ENCODE measurements around the gene PTPRN2. TPM values are rescaled to one million over a fixed set of nuclear protein-coding genes. Genes with fewer than 3 reads are reported as not detected.

Gene PTPRN2
- total and polyA plus RNA-seq, 2 donors (not counting 3 experiments of a cell fraction or from before 2014, with no cell fraction given), result 0.62 to 0.88 TPM

DNA sequence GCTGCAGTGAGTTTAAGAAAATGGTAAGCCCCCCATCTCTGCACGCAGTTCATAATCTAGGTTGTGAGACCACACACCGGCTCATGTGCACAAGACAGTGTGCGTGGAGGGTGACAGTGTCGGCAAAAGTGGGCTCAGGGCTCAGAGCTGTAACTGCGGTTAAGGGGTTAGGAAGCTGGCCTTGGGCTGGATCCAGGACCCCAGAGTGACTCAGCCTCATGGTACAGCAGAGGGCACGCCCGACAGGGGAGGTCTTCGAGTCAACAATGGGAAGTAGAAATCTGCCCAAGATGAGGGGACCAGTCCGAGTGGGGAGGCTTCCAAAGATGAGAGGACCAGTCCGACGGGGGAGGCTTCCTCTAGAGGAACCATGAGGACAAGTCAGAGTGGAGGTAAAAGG, 813.1 kb downstream of the PTPRN2 start:
- Histone ChIP-seq H2AFZ (ENCODE audit: low read depth, low read length) (no peak overlapping the region), H3K9me1 (replicated peaks; ENCODE audit: control insufficient read depth, extremely low read depth, insufficient read depth, low read length) (no peaks in the 10 kb centered on the region), H3K9ac (replicated peaks; ENCODE audit: extremely low read depth, insufficient read depth, low read length) (no peak overlapping the region), H3K27ac (ENCODE audit: insufficient read depth, low read depth, low read length) (no peak overlapping the region), H3K4me1 (ENCODE audit: control insufficient read depth, extremely low read depth, insufficient read depth, low read length) (no peaks in the 10 kb centered on the region), H3K4me2 (ENCODE audit: insufficient read depth, low read length) (no peak overlapping the region), H3K27me3 (ENCODE audit: control insufficient read depth in 2 of 2, insufficient read depth in 2 of 2, low read length in 2 of 2) (no peaks in the 10 kb centered on the region), H3K79me2 (ENCODE audit: control insufficient read depth, insufficient read depth, low read length) (no peaks in the 10 kb centered on the region), H3K9me3 (replicated peaks; ENCODE audit: control insufficient read depth, insufficient read depth, low read length) (peaks cover 9% of the 10 kb centered on the region), H3K36me3 (ENCODE audit: control insufficient read depth in 2 of 2, extremely low read depth in 1 of 2, insufficient read depth in 2 of 2, low read length in 2 of 2) (no peaks in the 10 kb centered on the region), H4K20me1 (replicated peaks; ENCODE audit: control insufficient read depth, extremely low read depth, insufficient read depth, low read length) (no peaks in the 10 kb centered on the region), H3K4me3 (replicated peaks in 1 of 3; ENCODE audit: insufficient read depth in 1 of 3, low read depth in 1 of 3, low read length in 3 of 3) (no peak overlapping the region)
- dilution Hi-C loops (cut with MboI; ENCODE audit: extremely low pct_ligation_motif_present, low sequenced_read_pairs) (no loop called here), intact Hi-C loops (cut with micrococcal nuclease) (no loop called here)
- TF ChIP-seq JUN (IDR thresholded peaks at IDR 0.05; ENCODE audit: borderline replicate concordance, insufficient read depth, insufficient read length, low read depth), result no peak
- TF ChIP-seq, protein P1, sequence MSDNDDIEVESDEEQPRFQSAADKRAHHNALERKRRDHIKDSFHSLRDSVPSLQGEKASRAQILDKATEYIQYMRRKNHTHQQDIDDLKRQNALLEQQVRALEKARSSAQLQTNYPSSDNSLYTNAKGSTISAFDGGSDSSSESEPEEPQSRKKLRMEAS (IDR thresholded peaks at IDR 0.05; ENCODE audit: insufficient read depth, insufficient read length), result no peak
- TF ChIP-seq MYC (IDR thresholded peaks at IDR 0.05; ENCODE audit: low read depth, low read length), result no peak
- no peak for TF ChIP-seq FOS (IDR thresholded peaks at IDR 0.05; ENCODE audit: borderline replicate concordance, insufficient read depth, low read length)
- TF ChIP-seq POLR2A (IDR thresholded peaks at IDR 0.05; ENCODE audit: low read depth, low read length), result no peak
- DNase-seq (ENCODE audit: low read depth, low spot score) (no peak), FAIRE-seq (no peak)
- CTCF ChIA-PET, result no interaction called here
- POLR2A ChIA-PET, result no interaction called here
- no TSS peak for BruUV-seq (replicated peaks)

DNA sequence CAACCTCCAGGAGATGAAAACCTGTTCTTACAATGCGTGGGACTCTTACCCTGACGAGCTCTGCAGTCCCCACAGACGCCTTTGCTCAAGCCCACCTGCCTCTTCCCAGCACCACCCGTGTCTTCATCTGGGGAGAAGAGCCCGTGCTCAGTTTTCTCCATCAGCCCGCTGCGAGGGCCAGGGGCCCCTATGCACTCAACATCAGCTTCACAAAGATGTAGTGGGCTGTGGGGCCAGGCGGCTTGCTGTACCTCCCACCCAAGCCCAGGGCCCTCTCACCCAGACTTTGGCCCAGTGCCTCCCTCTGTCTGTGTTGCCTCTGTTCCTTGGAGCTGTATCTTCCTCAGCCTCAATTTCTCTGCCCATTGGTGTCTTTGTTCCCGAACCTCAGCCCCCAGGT, 814.3 kb downstream of the PTPRN2 start:
- no peak for DNase-seq (ENCODE audit: low read depth, low spot score)
- Histone ChIP-seq H3K4me1 (ENCODE audit: control insufficient read depth, extremely low read depth, insufficient read depth, low read length) (no peaks in the 10 kb centered on the region), H3K79me2 (ENCODE audit: control insufficient read depth, insufficient read depth, low read length) (no peaks in the 10 kb centered on the region), H4K20me1 (replicated peaks; ENCODE audit: control insufficient read depth, extremely low read depth, insufficient read depth, low read length) (no peaks in the 10 kb centered on the region), H3K27ac (ENCODE audit: insufficient read depth, low read depth, low read length) (no peak overlapping the region), H3K4me2 (ENCODE audit: insufficient read depth, low read length) (no peak overlapping the region), H2AFZ (ENCODE audit: low read depth, low read length) (no peak overlapping the region), H3K9ac (replicated peaks; ENCODE audit: extremely low read depth, insufficient read depth, low read length) (no peak overlapping the region), H3K9me1 (replicated peaks; ENCODE audit: control insufficient read depth, extremely low read depth, insufficient read depth, low read length) (no peaks in the 10 kb centered on the region), H3K36me3 (ENCODE audit: control insufficient read depth in 2 of 2, extremely low read depth in 1 of 2, insufficient read depth in 2 of 2, low read length in 2 of 2) (no peaks in the 10 kb centered on the region), H3K9me3 (replicated peaks; ENCODE audit: control insufficient read depth, insufficient read depth, low read length) (peaks cover 9% of the 10 kb centered on the region), H3K27me3 (ENCODE audit: control insufficient read depth in 2 of 2, insufficient read depth in 2 of 2, low read length in 2 of 2) (no peaks in the 10 kb centered on the region), H3K4me3 (replicated peaks in 1 of 3; ENCODE audit: insufficient read depth in 1 of 3, low read depth in 1 of 3, low read length in 3 of 3) (no peak overlapping the region)
- intact Hi-C loops (cut with micrococcal nuclease) (no loop called here), dilution Hi-C loops (cut with MboI; ENCODE audit: extremely low pct_ligation_motif_present, low sequenced_read_pairs) (no loop called here)
- TF ChIP-seq POLR2A (IDR thresholded peaks at IDR 0.05; ENCODE audit: low read depth, low read length), result no peak
- TF ChIP-seq GATA2 (IDR thresholded peaks at IDR 0.05; ENCODE audit: insufficient read depth, insufficient read length, low read depth, low read length), result no peak
- TF ChIP-seq MYC (IDR thresholded peaks at IDR 0.05; ENCODE audit: low read depth, low read length), result no peak
- TF ChIP-seq POLR2AphosphoS5 (IDR thresholded peaks at IDR 0.05; ENCODE audit: insufficient read depth, low read depth, low read length), result no peak
- no peak for TF ChIP-seq JUN (IDR thresholded peaks at IDR 0.05; ENCODE audit: borderline replicate concordance, insufficient read depth, insufficient read length, low read depth)
- no peak for TF ChIP-seq FOS (IDR thresholded peaks at IDR 0.05; ENCODE audit: borderline replicate concordance, insufficient read depth, low read length)
- no peak for TF ChIP-seq EZH2 (IDR thresholded peaks at IDR 0.05; ENCODE audit: borderline replicate concordance, low read depth, low read length, severe bottlenecking)
- TF ChIP-seq, protein P2, sequence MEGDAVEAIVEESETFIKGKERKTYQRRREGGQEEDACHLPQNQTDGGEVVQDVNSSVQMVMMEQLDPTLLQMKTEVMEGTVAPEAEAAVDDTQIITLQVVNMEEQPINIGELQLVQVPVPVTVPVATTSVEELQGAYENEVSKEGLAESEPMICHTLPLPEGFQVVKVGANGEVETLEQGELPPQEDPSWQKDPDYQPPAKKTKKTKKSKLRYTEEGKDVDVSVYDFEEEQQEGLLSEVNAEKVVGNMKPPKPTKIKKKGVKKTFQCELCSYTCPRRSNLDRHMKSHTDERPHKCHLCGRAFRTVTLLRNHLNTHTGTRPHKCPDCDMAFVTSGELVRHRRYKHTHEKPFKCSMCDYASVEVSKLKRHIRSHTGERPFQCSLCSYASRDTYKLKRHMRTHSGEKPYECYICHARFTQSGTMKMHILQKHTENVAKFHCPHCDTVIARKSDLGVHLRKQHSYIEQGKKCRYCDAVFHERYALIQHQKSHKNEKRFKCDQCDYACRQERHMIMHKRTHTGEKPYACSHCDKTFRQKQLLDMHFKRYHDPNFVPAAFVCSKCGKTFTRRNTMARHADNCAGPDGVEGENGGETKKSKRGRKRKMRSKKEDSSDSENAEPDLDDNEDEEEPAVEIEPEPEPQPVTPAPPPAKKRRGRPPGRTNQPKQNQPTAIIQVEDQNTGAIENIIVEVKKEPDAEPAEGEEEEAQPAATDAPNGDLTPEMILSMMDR (IDR thresholded peaks at IDR 0.05; ENCODE audit: extremely low read depth in 1 of 2, insufficient read depth in 1 of 2, low read depth in 1 of 2, low read length in 2 of 2), result no peak
- TF ChIP-seq, protein P1 (IDR thresholded peaks at IDR 0.05; ENCODE audit: insufficient read depth, insufficient read length), result no peak
- no TSS peak for BruUV-seq (replicated peaks)
- ChIA-PET POLR2A (no interaction called here), CTCF (no interaction called here)
- FAIRE-seq, result no peak

Data from endothelial cell of umbilical vein (primary cell).